Vagina (tissue), 2 donors: ENCODE results near the gene KLC3.

ENCODE experiments used
- POLR2A ChIP-seq, 2 donors: fragments of 450-650 bp; IDR thresholded peaks; one replicate each; pipeline ENCODE4 v1.6.1; 2017; ENCODE audit warnings: antibody characterized with exemption in 2 of 2, mild to moderate bottlenecking in 2 of 2, moderate library complexity in 2 of 2
- POLR2AphosphoS5 ChIP-seq, 2 donors: sonication (generic); formaldehyde crosslinking; IDR thresholded peaks; one replicate each; pipeline ENCODE4 v1.9.0; 2017; ENCODE audit warnings: antibody characterized with exemption in 2 of 2, mild to moderate bottlenecking in 2 of 2, low read depth in 1 of 2; ENCODE audit not compliant: insufficient read depth in 1 of 2
- TF ChIP-seq, protein P1 (sequence below), 3 experiments: fragments of 450-650 bp in 2 of 3; fragments of 200-600 bp in 1 of 3; sonication (generic) in 1 of 3; IDR thresholded peaks; one replicate each; pipeline ENCODE4 v1.5.1; 2017 to 2019; ENCODE audit warnings: antibody characterized with exemption in 3 of 3, mild to moderate bottlenecking in 2 of 3, moderate library complexity in 2 of 3

DNA sequence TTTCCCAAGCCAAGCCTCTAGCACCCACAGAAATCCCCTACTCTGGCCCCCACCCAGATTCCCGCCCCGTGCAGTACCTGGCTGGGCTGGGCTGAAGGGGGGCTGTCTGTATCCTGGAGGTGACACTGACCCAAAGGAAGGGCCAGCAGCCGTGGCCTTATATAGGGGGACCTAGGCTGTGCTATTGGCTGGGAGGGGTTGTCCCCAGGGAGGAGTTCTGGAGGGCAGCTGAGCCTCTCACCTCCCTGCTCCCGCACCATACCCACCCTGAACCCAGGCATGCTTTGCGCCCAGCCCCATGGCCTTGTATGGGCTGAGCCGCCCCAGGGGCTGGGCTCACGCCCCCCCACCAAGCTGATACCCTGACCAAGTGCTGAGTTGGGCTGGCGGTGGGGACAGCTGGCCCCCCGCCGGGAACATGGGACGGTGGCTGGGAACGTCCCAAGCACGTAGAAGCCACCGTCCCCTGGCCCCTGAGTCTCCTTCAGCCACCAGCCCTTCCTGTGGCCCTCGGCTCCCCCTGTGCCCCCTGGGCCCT, 17.7 kb upstream of the KLC3 start, which contains the start of gene CKM:
- TF ChIP-seq, protein P1, sequence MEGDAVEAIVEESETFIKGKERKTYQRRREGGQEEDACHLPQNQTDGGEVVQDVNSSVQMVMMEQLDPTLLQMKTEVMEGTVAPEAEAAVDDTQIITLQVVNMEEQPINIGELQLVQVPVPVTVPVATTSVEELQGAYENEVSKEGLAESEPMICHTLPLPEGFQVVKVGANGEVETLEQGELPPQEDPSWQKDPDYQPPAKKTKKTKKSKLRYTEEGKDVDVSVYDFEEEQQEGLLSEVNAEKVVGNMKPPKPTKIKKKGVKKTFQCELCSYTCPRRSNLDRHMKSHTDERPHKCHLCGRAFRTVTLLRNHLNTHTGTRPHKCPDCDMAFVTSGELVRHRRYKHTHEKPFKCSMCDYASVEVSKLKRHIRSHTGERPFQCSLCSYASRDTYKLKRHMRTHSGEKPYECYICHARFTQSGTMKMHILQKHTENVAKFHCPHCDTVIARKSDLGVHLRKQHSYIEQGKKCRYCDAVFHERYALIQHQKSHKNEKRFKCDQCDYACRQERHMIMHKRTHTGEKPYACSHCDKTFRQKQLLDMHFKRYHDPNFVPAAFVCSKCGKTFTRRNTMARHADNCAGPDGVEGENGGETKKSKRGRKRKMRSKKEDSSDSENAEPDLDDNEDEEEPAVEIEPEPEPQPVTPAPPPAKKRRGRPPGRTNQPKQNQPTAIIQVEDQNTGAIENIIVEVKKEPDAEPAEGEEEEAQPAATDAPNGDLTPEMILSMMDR (IDR thresholded peaks at IDR 0.05), result no peak
- no peak for TF ChIP-seq POLR2A (IDR thresholded peaks at IDR 0.05)
- TF ChIP-seq POLR2AphosphoS5 (IDR thresholded peaks at IDR 0.05; ENCODE audit: insufficient read depth in 1 of 2, low read depth in 1 of 2), result no peak
